Bronchial epithelial cell (primary cell): Measurements from ENCODE around the gene HCN4. TPM values are rescaled to one million over a fixed set of nuclear protein-coding genes. Genes with fewer than 3 reads are reported as not detected.

Experiments used
- DNase-seq: peaks from one replicate; pipeline ENCODE4 v3.0.0-alpha.2; 2010; ENCODE audit warnings: low read depth
- FAIRE-seq: peaks from 2 replicates; lab custom pipeline; 2011; peaks lifted over from hg19 to GRCh38; lab: Jason Lieb, UNC
- H3K27me3 ChIP-seq: 2 replicates; pipeline ENCODE4 v1.5.1; 2011; ENCODE audit warnings: low read length; ENCODE audit not compliant: control insufficient read depth, insufficient read depth
- H3K36me3 ChIP-seq: 2 replicates; pipeline ENCODE4 v1.5.1; 2011; ENCODE audit warnings: low read length; ENCODE audit not compliant: control insufficient read depth, insufficient read depth
- H3K4me3 ChIP-seq: 2 replicates; pipeline ENCODE4 v1.5.1; 2011; ENCODE audit warnings: mild to moderate bottlenecking, low read depth, low read length, control low read depth
- total RNA-seq: library from RNA; depleted of rRNA; stranded (reverse); fragments of >200 nt; gene quantifications from 2 replicates; pipeline ENCODE4 v1.2.1, GENCODE V29; 2014
- TF ChIP-seq, protein P1 (sequence below): IDR thresholded peaks from 2 replicates; pipeline ENCODE4 v1.5.1; 2011; ENCODE audit warnings: mild to moderate bottlenecking, moderate library complexity, low read length, control low read depth, inconsistent platforms; ENCODE audit not compliant: insufficient read depth, severe bottlenecking

Gene HCN4
- total RNA-seq, 1 donor from 2014 or later, result not detected

DNA sequence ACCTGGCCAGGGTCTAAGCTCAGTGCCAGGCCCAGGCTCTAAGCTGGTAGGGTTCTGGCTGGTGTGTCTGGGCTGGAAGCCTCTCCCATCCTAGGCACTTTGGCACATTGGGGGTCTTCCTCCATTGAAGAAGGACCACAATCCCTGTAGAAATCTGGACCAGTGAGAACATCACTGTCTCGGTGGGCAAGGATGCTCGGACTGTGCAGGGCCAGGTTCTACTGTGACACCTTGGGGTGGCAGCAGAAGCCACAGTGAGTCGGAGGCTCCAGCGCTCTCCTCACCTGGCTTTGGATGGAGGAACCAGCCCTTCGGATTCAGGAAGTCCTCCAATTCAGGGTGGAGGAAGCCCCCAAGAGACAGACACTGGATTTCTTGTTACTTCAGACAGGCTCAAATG, 17.5 kb upstream of the HCN4 start:
- TF ChIP-seq, protein P1, sequence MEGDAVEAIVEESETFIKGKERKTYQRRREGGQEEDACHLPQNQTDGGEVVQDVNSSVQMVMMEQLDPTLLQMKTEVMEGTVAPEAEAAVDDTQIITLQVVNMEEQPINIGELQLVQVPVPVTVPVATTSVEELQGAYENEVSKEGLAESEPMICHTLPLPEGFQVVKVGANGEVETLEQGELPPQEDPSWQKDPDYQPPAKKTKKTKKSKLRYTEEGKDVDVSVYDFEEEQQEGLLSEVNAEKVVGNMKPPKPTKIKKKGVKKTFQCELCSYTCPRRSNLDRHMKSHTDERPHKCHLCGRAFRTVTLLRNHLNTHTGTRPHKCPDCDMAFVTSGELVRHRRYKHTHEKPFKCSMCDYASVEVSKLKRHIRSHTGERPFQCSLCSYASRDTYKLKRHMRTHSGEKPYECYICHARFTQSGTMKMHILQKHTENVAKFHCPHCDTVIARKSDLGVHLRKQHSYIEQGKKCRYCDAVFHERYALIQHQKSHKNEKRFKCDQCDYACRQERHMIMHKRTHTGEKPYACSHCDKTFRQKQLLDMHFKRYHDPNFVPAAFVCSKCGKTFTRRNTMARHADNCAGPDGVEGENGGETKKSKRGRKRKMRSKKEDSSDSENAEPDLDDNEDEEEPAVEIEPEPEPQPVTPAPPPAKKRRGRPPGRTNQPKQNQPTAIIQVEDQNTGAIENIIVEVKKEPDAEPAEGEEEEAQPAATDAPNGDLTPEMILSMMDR, result no peak
- H3K36me3 ChIP-seq, result no peaks in the 10 kb centered on the region
- H3K27me3 ChIP-seq, result peaks cover 3% of the 10 kb centered on the region
- DNase-seq (no peak), FAIRE-seq (no peak)
- H3K4me3 ChIP-seq, result no peak overlapping the region

DNA sequence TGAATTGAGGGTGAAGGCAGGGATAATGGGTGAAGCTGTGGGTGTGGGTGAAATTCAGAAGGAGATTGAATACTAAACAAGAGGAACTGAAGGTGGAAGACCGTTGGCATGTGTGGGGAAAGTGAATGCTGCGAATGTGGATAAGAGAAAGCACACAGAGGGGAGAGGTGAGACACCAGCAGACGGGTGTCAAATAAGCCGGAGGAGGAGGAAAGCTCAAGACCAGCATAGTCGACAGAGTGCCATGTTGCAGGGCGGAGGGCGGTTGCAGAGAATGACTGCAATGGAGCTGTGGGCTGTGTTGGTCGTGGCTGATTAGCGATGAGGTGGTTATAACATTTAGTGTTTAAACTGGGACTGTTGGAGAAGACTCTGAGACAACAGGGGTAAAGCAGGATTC, 16.4 kb upstream of the HCN4 start:
- FAIRE-seq (no peak), DNase-seq (no peak)
- H3K4me3 ChIP-seq, result no peak overlapping the region
- TF ChIP-seq, protein P1, result no peak
- no peaks in the 10 kb centered on the region for H3K36me3 ChIP-seq
- H3K27me3 ChIP-seq, result no peaks in the 10 kb centered on the region

DNA sequence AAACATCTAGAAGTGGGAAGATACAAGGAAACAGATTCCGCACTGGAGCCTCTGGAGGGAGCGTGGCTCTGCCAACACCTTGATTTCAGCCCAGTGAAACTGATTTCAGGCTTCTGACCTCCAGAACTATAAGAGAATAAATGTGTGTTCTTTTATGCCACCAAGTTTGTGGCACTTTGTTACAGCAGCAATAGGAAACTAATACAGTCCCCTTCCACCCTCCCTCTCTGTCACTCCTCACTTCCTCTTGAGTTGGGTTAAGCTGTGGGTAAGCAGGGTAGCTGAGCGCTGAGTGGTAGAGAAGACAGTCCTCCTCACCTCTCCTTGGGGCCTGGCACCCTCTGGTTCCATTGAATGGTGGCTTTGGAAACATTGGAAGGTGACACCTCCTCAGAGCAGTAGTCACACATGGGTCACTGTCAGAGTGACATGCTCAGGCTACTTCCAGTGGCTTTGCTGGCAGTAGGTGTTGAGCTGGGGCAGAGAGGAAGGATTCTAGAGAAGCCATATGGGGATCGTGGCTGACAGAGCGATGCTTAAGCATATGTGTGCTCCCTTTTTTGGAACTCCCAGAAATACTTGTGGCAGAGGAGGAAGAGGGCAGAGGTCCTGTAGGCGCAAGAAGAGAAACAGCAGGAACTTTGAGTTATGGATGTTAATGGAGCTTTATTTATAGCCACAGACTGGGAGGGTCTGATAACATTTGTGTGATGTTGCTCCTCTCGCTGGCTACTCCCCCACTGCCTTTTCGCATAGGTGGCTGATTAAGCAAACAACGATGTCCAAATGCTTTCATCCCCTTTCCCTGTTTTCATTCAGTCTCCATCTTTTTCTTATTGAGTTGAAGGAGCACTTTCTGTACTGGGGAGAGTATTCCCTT, 14.8 kb upstream of the HCN4 start:
- H3K27me3 ChIP-seq, result no peaks in the 10 kb centered on the region
- no peaks in the 10 kb centered on the region for H3K36me3 ChIP-seq
- peak; percentile 23 for FAIRE-seq

DNA sequence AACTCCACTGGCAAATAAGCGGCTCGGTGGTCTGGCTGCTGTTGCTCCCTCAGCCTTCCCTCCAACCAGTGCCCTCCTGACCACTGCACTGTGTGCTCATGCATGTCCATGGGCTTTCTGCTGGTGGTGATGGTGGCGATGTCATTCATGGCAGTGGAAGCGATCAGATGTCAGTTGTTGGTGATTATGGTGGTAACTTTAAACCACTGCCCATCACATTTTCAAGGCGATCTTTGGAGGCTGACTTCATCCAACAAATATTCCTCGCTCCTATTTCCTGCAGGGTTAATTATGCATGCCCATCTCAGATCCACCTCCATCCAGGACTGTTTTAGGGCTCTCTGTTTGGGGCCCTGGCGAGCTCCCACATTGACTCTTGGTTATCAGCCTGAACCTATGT, 13.4 kb upstream of the HCN4 start:
- TF ChIP-seq, protein P1, result no peak
- no peaks in the 10 kb centered on the region for H3K27me3 ChIP-seq
- no peak for DNase-seq
- H3K4me3 ChIP-seq, result no peak overlapping the region
- H3K36me3 ChIP-seq, result no peaks in the 10 kb centered on the region
- FAIRE-seq, result no peak

More for the DNA sequence above, 14.8 kb upstream of the HCN4 start:
- TF ChIP-seq, protein P1, result no peak
- no peak overlapping the region for H3K4me3 ChIP-seq
- no peak for DNase-seq

DNA sequence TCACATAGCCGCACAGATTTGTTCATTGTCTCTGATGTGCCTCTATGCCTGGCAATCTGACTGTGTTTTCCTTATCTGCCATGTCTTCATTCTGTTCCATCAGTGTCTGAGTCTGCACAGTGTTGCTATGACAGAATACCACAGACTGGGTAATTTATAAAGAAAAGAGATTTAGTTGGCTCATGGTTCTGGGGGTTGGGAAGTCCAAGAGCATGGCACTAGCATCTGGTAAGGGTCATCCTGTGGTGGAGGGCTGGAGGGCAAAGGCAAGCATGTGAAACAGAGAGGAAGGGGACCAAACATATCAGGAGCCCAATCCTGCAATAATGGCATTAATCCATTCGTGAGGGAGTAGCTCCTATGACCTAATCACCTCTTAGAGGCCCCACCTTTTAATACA, 11.9 kb upstream of the HCN4 start:
- FAIRE-seq, result peak; percentile 92
- DNase-seq, result no peak
- Histone ChIP-seq H3K4me3 (no peak overlapping the region), H3K27me3 (no peaks in the 10 kb centered on the region), H3K36me3 (no peaks in the 10 kb centered on the region)
- TF ChIP-seq, protein P1, result no peak
